SU-DHL-6 (cell line): ENCODE measurements around the gene RNF123.

Experiments
- CTCF ChIP-seq: fragments of 200-600 bp; sonication (generic); IDR thresholded peaks from one replicate; pipeline ENCODE4 v1.5.1; 2017; ENCODE audit warnings: antibody characterized with exemption, mild to moderate bottlenecking, low read length, moderate library complexity; ENCODE audit not compliant: insufficient read depth, poor library complexity, severe bottlenecking
- EZH2phosphoT487 ChIP-seq: fragments of 200-600 bp; sonication (generic), shearing (Covaris generic); conservative IDR thresholded peaks from 2 replicates; pipeline ENCODE4 v1.6.1; 2018; ENCODE audit warnings: mild to moderate bottlenecking, antibody characterized with exemption, low read length, moderate library complexity, mixed read lengths

DNA sequence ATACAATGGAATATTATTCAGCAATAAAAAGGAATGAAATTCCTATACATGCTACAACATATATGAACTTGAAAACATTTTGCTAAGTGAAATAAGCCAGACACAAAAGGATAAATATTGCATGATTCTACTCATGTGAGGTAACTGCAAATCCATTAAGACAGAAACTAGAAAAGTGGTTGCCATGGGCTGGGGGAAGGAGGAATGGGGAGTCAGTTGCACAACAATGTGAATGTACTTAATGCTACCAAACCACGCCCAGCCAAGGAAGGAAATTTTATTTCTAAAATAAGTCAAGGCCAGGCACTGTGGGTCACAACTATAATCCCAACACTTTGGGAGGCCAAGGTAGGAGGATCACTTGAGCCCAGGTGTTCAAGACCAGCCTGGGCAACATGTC, 44.2 kb downstream of the RNF123 start:
- TF ChIP-seq CTCF = no peak
- TF ChIP-seq EZH2phosphoT487 = no peak
